GM19328 (cell line): ENCODE measurements around the gene NFIC.
"Not testable (repeated sequence)": the region's sequence is repeated elsewhere in the genome, so short reads cannot be mapped to it uniquely, and the experiment has no call there.

Experiments
- ATAC-seq: cut with Tn5 transposase; IDR thresholded peaks from one replicate; pipeline ENCODE4 v1.9.1; 2021; ENCODE audit warnings: mild to moderate bottlenecking, moderate library complexity; ENCODE audit not compliant: unreplicated experiment

NFIC gene

DNA sequence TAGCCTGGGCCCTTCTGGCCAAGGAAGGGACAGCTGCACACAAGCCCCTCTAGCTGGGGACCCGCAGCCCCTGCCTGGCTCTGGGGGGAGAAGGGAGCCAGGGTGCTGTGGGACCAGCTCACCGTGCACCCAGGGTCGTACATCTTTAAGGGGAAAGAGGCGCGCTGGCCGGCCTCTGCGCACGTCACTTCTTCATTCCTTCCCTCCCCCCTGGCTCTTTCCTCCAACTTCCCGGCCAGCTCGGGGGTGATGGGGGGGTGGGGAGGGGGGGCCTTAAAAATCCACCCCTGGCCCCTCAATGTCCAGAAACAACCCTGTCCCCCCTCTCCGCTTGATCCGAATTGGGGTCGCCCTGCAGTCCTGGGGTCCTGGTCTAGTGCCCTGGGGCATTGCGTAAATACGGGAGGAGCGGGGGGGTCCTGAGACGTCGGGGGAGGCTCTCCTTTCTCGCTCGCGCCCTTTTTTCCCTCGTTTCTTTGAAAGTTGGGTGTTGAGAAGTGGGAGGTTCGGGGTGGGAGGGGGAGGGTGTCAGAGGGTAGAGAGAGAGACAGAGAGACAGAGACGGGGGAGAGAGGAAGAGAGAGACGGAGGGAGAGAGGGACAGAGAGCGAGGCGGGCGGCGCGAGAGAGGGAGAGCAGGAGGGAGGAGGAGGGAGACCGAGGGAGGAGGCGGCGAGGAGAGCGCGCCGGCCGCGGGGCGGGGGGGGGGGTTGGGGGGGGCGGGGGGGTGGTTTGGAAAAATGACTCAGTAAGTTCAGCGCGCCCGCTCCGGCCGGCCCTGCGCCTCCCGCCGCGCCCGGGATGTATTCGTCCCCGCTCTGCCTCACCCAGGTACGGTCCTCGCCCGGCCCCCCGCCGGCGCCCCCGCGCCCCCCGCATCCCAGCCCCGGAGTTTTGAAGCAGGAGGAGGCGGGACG is at the start of gene NFIC:
TSS of gene NFIC (plus strand) at position 748 of the 917 bp plus-strand sequence. CDS start at position 802, 54 bp downstream.
- ATAC-seq: no peak

- ATAC-seq: no peak
Measured at GRCh38 chr19:3316659-3317207, 49.6 kb upstream of the NFIC start.

DNA sequence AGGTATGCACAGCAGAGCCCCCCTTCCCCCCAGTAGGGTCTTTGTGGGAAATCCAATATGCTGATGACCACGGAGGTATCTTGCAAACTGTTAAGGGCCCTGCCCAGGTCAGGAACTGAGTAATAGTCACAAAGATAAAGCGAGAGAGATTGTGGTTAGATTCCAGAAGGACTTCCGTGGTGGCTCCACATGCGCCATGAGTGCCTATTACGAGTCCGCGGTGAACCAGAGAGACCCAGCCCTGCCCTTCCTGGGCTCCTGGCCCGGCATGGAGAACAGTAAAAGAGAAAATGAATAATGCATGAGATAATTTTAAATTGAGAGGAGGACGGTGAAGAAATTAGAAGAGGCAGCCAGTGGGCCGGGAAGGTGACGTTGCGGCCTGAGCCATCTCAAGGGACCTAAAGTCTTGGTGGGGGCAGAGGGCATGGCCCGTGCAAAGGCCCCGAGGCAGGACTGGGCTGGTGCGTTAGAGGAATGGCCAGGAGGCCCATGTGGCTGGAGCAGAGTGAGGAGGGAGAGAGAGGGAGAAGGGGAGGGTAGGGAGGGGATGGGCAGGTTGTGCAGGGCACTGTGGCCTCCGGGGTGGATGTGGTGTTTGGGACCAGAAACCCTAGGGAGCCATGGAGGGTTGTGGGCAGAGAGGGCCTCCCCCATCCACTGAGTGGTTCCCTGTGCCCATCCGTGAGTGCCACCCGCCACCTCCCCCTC is 46.6 kb upstream of the NFIC start:
- no peak for ATAC-seq

DNA sequence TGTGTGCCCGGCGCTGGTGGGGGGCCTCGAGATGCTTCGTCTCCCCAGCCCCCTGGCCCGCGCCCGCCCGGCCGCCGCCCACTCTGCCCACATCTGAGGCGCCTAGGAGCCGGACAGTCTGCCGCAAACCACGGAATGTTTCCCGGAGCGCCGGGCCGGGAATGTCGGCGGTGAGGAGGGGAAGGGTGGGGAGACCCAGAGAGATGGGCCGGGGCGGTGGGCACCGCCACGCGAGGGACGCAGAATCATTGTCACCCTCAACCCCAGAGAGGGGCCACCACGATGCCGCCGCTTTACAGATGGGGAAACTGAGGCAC is 46.1 kb upstream of the NFIC start:
- ATAC-seq: no peak

GRCh38 chr19:3320853-3321252 is 45.5 kb upstream of the NFIC start:
- no peak for ATAC-seq

- ATAC-seq: no peak
Measured at GRCh38 chr19:3321696-3322095, 44.7 kb upstream of the NFIC start.

DNA sequence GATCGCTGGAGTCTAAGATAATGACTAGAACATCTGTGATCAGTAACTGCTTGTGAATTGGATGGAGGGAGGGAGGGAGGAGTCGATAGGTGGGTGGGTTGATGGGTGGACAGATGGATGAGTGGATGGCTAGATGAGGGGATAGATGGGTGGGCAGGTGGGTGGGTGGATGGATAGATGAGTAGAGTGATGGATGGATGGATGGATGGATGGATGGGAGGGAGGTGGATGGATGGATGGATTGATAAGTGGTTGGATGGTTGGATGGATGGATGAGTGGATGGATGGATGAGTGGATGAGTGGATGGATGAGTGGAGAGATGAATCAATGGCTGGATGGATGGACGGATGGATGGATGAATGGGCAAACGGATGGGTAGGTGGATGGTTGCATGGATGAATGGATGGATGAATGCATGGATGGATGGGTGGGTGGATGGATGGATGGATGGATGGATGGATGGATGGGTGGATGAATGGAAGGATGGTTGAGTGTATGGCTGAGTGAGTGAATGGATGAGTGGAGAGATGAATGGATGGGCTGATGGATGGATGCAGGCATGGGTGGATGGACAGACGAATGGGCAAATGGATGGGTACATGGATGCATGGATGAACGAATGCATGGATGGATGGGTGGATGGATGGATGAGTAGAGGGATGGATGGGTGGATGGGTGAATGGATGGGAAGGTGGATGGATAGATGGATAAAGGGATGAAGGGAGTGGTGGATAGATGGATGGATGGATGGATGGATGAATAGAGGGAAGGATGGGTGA is 44.0 kb upstream of the NFIC start:
- ATAC-seq: no peak

DNA sequence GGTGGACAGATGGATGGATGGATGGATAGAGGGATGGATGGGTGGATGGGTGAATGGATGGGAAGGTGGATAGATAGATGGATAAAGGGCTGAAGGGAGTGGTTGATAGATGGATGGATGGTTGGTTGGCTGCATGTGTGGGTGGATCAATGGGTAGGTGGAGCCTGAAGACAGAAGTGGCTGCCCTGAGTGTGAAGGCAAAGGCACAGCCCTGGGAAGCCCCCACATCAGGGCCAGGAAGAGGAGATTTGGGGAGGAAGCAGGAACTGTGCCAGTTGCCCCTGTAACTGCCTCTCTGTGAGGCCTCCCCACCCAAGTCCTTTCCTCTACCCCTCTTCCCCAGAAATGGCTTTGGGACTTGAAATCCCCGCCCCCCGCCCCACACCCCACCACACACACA is 43.4 kb upstream of the NFIC start:
- ATAC-seq: no peak

DNA sequence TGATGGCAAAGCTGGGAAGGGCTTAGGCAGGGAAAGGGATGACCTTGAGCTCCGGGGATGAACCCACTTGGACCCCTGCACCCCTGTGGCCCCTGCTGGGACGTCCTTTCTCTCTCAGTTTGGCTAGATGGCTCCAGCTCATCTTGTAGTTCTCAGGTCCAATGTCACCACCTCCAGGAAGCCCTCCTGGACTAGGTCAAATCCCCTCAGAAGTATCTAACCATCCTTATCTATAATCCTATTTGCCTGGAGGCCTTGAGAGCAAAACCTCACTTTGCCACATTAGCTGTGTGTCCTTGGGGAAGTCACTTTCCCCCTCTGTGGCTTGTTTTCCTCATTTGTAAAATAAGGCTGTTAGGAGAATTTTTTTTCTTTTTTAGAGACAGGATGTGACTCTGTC is 42.7 kb upstream of the NFIC start:
- no peak for ATAC-seq

GRCh38 chr19:3324405-3324856 is 42.0 kb upstream of the NFIC start:
- ATAC-seq: no peak

GRCh38 chr19:3325451-3325850 is 40.9 kb upstream of the NFIC start:
- ATAC-seq: no peak

GRCh38 chr19:3328743-3329142 is 37.6 kb upstream of the NFIC start:
- no peak for ATAC-seq

- no peak for ATAC-seq
Measured at GRCh38 chr19:3330047-3330446, 36.3 kb upstream of the NFIC start.

- not testable (repeated sequence) for ATAC-seq
Measured at GRCh38 chr19:3332232-3332631, 34.2 kb upstream of the NFIC start.

- no peak for ATAC-seq
Measured at GRCh38 chr19:3333020-3333583, 33.3 kb upstream of the NFIC start.

- no peak for ATAC-seq
Measured at GRCh38 chr19:3333662-3334061, 32.7 kb upstream of the NFIC start.

GRCh38 chr19:3334749-3335430 is 31.5 kb upstream of the NFIC start:
- ATAC-seq: not testable (repeated sequence)

- no peak for ATAC-seq
Measured at GRCh38 chr19:3335431-3336350, 30.7 kb upstream of the NFIC start.

- no peak for ATAC-seq
Measured at GRCh38 chr19:3336351-3336679, 30.1 kb upstream of the NFIC start.
